Left renal pelvis (tissue), 4 donors: Measurements from ENCODE around the gene TNFAIP3. TPM values are rescaled to one million over a fixed set of nuclear protein-coding genes. Genes with fewer than 3 reads are reported as not detected.

Experiments used
- DNase-seq, 4 donors: peaks; one replicate each; pipeline ENCODE4 v3.0.0-alpha.2; 2013; ENCODE audit warnings: low read depth in 4 of 4, low spot score in 3 of 4
- polyA plus RNA-seq, 4 donors: library from polyadenylated mRNA; unstranded; fragments of 120-200 nt; gene quantifications; one replicate each; pipeline ENCODE4 v1.2.1, GENCODE V29; 2013; ENCODE audit not compliant: insufficient read length in 4 of 4

The TNFAIP3 gene
- polyA plus RNA-seq, 4 donors, result 8.1 to 14.5 (median 9.2) TPM

DNA sequence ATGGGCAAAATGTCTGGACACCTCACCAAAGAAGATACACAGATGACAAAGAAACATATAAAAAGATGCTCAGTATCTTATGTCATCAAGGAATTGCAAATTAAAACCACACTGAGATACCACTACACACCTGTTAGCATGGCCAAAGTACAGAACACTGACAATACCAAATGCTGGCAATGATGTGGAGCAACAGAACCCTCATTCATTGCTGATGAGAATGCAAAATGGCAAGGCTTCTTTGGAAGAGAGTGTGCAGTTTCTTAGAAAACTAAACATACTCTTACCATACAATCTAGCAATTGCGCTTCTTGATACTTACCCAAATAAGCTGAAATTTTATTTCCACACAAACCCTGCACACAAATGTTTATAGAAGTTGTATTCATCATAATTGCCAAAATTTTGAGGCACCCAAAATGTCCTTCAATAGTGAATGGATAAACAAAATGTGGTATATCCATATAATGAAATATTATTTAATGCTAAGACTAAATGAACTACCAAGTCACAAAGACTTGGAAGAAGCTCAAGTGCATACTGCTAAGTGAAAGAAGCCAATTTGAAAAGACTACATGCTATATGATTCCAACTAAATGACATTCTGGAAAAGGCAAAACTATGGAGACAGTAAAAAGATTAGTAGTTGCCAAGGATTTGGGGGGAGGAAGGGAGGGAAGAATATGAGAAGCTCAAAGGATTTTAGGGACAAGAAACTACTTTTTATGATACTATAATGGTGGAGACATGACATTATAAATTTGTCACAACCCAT lies 50.7 kb downstream of the TNFAIP3 start:
- DNase-seq, result no peak

DNA sequence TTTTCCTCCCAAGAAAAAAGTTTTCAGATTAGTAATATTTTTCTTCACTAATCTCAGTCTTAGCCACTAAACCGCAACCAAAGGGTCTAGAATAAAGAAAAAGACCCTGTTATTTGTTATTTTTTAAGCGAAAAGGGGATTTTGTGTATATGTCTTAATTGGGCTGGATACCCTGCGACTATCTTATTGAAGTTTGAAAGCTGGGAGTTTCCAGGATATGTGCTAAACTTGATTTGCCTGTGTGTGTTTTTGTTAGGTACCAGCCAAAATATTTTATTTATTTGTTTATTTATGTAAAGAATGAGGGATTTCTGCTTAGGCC lies 52.4 kb downstream of the TNFAIP3 start:
- DNase-seq, result no peak

DNA sequence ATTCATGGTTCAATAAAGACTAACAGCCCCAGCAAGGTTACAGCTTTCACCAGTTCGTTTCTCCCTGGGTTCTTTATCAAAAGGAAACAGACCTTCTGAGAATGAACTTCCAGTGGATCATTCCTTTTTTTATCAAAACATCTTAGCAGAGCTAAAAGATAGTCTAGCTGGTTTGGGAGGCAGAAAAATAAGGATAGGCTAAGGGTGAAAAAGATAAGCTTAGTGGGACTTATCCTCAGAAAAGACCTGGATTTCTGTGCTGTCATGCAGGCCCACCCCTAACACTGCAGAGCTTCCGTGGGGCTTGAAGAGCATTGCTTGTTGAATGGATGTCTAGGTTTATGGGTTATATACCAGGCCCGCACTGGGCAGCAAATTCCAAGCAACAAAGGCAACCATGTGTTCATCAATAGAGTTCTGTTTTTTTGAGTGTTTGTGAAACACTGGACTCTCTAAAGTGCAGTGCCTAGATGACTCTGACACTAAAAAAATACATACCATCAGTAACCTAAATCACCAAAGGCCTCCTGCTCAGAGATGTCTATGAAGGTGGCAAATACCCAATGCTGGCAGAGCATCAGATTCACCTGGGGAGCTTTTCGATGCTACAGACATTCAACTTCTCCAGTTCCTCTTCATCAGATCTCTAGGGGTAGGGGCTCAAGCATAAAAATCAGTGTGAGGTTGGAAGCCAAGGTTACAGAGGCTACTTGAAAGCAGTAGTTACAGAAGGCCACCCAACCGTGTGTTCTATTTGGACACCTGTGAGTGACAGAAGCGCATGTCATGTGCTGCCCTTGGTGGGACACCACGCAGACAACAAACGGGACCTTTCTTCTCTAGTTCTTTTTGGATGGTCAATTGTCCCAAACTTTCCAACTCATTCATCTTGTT lies 53.0 kb downstream of the TNFAIP3 start:
- DNase-seq, result no peak

DNA sequence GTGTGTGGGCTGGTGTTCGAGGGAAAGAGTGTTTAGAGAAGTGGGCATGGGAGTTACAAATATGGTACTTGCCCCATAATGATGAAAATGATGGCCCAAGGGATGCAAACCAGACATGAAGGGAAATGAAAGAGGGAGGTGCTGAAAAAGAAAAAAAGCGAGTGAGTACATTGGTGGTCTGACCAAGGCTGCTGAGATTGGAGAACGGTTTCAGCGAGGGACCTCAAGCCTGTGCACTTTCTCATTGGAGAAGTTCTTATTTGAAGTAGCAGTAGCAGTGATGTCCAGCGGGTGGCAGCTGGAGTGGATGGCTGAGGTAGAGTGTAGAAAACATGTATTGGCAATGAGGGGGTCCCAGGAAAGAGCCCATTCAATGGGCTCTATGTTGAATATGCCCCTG lies 54.8 kb downstream of the TNFAIP3 start:
- no peak for DNase-seq

DNA sequence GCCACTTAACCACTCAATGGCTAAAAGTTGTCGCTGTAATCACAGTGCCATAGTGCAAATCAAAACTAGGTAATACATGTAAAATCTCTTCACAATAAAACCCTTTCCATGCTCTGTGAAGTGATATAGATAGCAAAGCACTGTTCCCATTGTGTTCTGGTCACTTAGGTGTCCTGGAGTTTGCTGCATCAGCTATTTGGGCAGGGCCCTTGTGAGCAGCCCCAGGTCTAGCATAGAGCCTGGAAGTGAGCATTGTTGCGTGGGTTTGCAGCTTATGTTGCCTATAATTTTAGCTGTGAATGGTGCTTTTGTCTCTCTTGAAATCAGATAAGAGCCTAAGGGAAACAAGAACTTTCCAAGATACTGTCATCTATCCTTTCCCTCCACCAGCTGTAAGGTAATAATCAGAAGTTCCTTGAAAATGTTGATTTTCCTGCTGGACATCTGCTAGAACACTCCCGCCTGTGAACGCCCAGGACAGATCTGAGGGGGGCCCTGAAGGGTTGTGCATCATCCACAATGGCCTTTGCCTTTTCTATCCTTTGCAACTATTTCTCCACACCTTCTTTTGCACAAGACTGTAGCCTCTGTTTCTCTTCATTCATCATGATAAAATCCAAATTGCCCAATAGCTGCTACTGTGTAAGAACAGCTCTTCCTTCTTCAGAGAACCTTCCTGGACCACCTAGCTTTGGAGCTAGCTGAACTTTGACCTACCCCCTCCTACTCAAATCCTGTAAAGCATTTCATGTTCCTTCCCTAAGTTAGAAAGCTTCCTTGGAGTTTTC lies 57.0 kb downstream of the TNFAIP3 start:
- no peak for DNase-seq

DNA sequence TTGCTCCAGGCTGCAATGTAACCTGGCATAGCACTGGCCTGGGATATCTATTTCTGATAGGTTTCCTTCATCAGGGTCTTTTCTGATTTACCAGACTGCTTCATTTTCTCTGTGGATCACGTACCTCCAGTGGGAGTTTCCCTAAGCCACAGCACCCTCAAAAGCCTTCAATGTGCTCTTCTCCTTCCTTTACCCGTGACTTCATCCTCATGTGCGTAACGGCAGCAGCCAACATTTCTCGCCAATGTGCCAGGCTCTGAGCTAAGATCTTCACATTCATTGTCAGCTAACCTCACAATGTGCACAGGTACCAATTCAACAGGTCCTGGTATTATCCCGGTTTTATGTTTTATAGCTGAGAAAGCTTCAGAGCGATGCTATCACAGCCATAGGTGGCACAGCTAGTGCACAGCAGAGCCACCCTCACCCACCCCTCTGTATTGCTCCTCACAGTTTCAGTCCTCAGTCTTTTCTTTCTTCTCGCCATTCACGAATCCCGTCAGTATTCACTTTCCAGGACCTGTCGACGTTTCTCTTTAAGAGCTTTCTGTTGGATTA lies 58.2 kb downstream of the TNFAIP3 start:
- DNase-seq, result no peak

DNA sequence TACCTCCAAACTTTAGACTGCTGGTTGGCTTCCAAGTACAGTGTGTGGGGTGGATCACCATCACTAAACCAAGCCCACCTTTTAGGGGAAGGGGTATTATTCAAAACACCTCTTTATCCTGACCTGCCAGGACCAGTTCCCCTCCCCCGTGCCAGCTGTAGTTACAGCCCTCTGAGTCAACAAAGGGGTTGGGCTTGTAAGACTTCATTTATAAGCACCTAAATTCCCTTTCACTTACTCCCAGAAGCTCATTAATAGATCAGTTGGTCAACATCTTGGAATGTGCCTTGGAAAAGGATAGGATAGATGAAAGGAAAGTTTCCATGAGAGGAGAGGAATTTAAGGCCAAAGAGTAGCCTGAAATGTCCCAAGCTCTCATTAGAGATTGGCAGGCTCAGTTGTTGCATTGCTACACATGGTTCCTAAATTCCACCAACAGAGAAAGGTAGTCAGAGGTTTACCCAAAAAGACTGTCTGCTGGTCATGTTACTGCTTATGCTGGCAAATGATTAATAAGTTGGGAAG lies 59.2 kb downstream of the TNFAIP3 start:
- no peak for DNase-seq

DNA sequence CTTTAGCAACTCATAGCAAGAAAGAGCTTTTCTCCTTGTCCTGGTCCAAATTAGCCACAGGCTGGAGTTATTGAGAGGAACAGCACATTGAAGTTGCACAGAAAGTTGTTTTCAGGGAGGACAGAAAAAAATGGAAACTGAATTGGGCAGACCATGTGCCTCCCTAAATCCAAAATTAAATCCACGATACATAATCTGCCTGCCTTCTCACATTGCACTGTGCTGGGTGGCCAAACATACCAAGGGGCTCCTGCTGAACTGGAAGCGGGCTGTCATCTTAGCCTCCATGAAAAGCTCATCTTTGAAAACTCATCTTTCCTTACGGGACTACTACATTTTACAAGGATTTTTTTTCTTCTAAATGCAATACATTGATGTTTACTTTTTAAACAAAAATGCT lies 59.9 kb downstream of the TNFAIP3 start:
- DNase-seq, result no peak

DNA sequence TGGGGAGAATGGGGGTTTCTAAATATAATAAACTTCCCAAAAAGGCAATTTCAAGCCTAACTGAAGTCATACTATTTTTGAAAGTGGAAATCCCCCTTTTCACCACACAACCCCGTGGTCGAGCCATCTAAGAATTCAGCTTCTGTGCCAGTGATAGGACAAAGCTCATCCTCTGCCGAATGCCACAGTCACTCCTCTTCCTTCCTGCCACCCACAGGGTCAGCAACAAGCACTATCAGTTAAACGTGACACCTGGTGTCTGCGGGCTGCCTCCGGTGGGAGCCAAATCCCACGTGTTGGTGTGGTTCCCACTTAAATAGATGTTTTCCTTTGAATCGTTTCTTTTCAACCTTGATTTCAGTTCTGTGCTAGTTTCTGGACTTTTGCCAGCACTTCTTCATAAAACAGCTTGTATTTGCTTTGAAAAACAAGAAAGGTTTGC lies 60.7 kb downstream of the TNFAIP3 start:
- no peak for DNase-seq

DNA sequence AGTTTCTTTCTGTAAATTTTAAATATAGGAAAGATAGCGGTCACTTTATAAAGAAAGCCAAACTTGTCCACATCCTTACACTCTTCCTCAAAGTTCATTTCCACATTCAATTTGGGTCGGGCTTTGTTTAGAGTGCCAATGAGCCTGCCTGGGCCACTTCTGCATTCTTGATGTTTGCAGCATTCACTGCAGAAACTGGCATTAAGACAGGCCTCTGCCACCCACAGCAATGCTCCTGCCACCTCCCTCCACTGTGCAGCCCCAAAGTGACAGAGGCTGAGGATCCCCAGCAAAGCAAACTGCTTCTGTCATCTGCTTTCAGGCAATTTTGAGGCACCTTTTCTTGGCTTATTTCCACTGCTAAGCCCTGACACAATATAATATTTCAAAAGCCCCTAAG lies 61.2 kb downstream of the TNFAIP3 start:
- DNase-seq, result no peak

DNA sequence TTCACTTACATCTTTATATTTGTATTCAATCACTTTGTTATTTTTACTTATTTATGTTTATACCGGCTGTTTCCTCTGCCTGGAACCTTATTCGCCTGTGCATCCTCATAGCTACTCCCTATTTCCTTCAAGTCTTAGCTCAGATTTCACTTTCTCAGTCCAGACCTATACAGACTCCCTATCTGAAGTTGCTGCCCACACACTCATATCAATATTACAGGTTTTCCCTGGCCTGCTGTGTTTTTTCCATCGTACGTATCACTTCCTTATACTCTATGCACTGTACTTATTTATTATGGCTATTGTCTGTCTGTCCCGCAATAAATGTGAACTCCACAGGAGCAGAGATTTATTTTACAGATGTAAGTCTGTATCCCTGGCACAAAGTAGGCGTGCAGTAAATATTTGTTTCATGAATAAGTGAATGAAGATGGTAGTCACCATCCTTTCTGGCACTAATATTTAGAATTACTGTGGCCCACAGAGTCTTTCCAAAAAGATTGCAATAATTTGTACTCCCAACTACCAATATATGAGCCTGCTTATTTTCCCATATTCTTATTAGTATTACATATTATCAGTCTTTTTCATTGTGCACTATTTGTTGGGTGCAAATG lies 64.9 kb downstream of the TNFAIP3 start:
- no peak for DNase-seq

Other genes with a start within 250 kb of the TNFAIP3 start
- 10 to 100 TPM in 3 of 4 donors, 1 to 10 TPM in 1; 2.9 to 27.0 (median 23.2) TPM for gene PERP, start 240.2 kb downstream of the TNFAIP3 start, polyA plus RNA-seq